Gastroesophageal sphincter (tissue), 4 donors: ENCODE measurements around the gene ZNF142. TPM values are rescaled to one million over a fixed set of nuclear protein-coding genes. Genes with fewer than 3 reads are reported as not detected.

Experiments used
- ATAC-seq: fragments of 150-250 bp; one replicate; pipeline ENCODE4 v1.9.1; 2016; ENCODE audit warnings: mild to moderate bottlenecking, moderate library complexity
- H3K27ac ChIP-seq, 4 donors: fragments of 200-600 bp; sonication (generic) in 3 of 4; 1 replicate in 3 of 4; 2 replicates in 1 of 4; pipeline ENCODE4 v1.5.1; 2016 to 2019
- H3K27me3 ChIP-seq: fragments of 200-600 bp; sonication (generic); one replicate; pipeline ENCODE4 v1.5.1; 2019
- H3K36me3 ChIP-seq, 2 donors: fragments of 200-600 bp; sonication (generic); one replicate each; pipeline ENCODE4 v1.5.1; 2019; ENCODE audit warnings: control low read depth in 1 of 2
- H3K4me1 ChIP-seq, 3 donors: fragments of 200-600 bp; sonication (generic); 1 replicate in 2 of 3; 2 replicates in 1 of 3; pipeline ENCODE4 v1.5.1; 2016 to 2019; ENCODE audit warnings: control low read depth in 2 of 3
- H3K4me3 ChIP-seq, 2 donors: fragments of 200-600 bp; sonication (generic); one replicate each; pipeline ENCODE4 v1.5.1; 2019; ENCODE audit warnings: mild to moderate bottlenecking in 1 of 2, moderate library complexity in 1 of 2
- H3K9me3 ChIP-seq, 3 donors: fragments of 200-600 bp; sonication (generic); one replicate each; pipeline ENCODE4 v1.5.1; 2017 to 2019; ENCODE audit warnings: control low read depth in 2 of 3
- EP300 ChIP-seq: sonication (generic); formaldehyde crosslinking; IDR thresholded peaks from one replicate; pipeline ENCODE4 v1.6.1; 2017; ENCODE audit warnings: antibody characterized with exemption, mild to moderate bottlenecking
- POLR2A ChIP-seq, 2 donors: fragments of 450-650 bp; IDR thresholded peaks; one replicate each; pipeline ENCODE4 v1.6.1; 2017; ENCODE audit warnings: antibody characterized with exemption in 2 of 2, mild to moderate bottlenecking in 2 of 2, moderate library complexity in 1 of 2
- POLR2AphosphoS5 ChIP-seq: sonication (generic); formaldehyde crosslinking; IDR thresholded peaks from one replicate; pipeline ENCODE4 v1.6.1; 2017; ENCODE audit warnings: antibody characterized with exemption
- WGBS, 2 donors: methylation state at CpG; one replicate each; pipeline ENCODE4 v1.1.5; 2018; ENCODE audit warnings: low coverage in 1 of 2; 5-methylcytosine and 5-hydroxymethylcytosine counted together
- total RNA-seq, 4 donors: library from RNA; depleted of rRNA; stranded (reverse); fragments of >200 nt; gene quantifications; one replicate each; pipeline ENCODE4 v1.1.0, GENCODE V29; 2016
- TF ChIP-seq, protein P1 (sequence below), 4 experiments: fragments of 200-600 bp in 2 of 4; fragments of 450-650 bp in 2 of 4; sonication (generic) in 1 of 4; IDR thresholded peaks; one replicate each; pipeline ENCODE4 v1.5.1; 2017 to 2019; ENCODE audit warnings: antibody characterized with exemption in 4 of 4, mild to moderate bottlenecking in 2 of 4, moderate library complexity in 2 of 4

ZNF142 gene
- total RNA-seq, 4 donors from 2014 or later, result 10.8 to 33.3 (median 24.6) TPM

DNA sequence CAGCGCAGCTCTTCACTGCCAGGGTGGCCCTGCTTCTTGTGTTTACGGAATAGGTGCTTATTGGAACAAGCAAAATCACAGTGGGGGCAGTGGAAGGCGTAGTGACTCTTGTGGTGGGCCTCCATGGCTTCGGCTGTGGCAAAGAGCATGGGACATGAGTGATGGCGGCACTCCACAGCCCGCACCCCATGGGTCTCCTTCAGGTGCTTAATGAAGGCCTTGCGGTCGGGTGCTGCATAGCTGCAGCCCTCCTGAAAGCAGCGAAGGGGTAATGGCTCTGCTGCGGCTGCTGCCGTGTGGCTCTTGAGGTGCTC, 10.7 kb downstream of the ZNF142 start:
- no peak for TF ChIP-seq POLR2AphosphoS5
- TF ChIP-seq, protein P1, sequence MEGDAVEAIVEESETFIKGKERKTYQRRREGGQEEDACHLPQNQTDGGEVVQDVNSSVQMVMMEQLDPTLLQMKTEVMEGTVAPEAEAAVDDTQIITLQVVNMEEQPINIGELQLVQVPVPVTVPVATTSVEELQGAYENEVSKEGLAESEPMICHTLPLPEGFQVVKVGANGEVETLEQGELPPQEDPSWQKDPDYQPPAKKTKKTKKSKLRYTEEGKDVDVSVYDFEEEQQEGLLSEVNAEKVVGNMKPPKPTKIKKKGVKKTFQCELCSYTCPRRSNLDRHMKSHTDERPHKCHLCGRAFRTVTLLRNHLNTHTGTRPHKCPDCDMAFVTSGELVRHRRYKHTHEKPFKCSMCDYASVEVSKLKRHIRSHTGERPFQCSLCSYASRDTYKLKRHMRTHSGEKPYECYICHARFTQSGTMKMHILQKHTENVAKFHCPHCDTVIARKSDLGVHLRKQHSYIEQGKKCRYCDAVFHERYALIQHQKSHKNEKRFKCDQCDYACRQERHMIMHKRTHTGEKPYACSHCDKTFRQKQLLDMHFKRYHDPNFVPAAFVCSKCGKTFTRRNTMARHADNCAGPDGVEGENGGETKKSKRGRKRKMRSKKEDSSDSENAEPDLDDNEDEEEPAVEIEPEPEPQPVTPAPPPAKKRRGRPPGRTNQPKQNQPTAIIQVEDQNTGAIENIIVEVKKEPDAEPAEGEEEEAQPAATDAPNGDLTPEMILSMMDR (IDR thresholded peaks at IDR 0.05), result peak in 1 of 4 experiments; percentile 1
- H3K27me3 ChIP-seq, result no peaks in the 10 kb centered on the region
- no peak for ATAC-seq
- H3K4me1 ChIP-seq, result peaks cover 0 to 4% (median 0%) of the 10 kb centered on the region in 3 donors
- 85 to 100% methylated on average over 1 to 3 of the region's 11 CpGs for WGBS, 2 donors
- peaks cover 0 to 100% of the 10 kb centered on the region in 2 donors for H3K36me3 ChIP-seq
- no peak overlapping the region for H3K4me3 ChIP-seq
- no peak overlapping the region for H3K27ac ChIP-seq
- no peaks in the 10 kb centered on the region for H3K9me3 ChIP-seq

DNA sequence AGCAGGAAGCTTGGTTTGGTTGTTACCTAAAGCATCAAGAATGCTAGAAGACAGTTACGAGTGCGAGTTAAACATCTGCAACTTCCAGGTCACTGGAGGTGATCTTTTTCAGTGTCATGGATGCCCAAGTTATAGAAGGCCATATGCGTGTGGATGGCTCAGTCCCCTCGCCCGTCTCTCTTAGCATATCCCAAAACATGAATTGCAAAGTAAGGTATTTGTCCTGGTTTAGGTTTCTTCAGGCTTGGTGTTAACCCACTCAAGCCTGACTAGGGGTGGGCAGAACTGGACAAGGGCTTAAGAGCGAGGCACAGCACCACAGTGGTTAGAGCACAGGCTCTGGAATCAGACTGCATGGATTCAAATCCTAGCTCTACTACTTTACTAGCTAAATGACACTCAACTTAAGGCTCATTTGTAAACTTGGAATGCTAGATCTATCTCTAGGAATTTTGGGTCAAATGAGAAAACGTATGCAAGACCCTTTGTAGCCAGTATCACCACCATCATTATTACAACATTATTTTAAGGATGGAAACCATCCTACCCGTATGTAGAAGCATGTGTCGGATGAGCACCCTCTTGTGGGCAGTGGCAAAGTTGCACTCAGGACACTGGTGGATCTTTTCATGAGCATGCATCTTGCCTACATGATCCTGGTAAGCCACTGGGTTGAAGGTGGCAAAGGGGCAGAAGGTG, 11.2 kb downstream of the ZNF142 start:
- Histone ChIP-seq H3K4me1 (peaks cover 0 to 4% (median 0%) of the 10 kb centered on the region in 3 donors), H3K27ac (peak overlapping the region in 1 of 4 donors; percentile 12), H3K36me3 (peaks cover 0 to 100% of the 10 kb centered on the region in 2 donors), H3K27me3 (no peaks in the 10 kb centered on the region), H3K4me3 (no peak overlapping the region), H3K9me3 (no peaks in the 10 kb centered on the region)
- no peak for TF ChIP-seq POLR2AphosphoS5
- TF ChIP-seq, protein P1 (IDR thresholded peaks at IDR 0.05), result peak in 3 of 4 experiments; percentile 75 to 83 (median 80)
- 57% methylated on average over 8 to 9 of the region's 9 CpGs for WGBS, 2 donors
- peak; percentile 55 for ATAC-seq

DNA sequence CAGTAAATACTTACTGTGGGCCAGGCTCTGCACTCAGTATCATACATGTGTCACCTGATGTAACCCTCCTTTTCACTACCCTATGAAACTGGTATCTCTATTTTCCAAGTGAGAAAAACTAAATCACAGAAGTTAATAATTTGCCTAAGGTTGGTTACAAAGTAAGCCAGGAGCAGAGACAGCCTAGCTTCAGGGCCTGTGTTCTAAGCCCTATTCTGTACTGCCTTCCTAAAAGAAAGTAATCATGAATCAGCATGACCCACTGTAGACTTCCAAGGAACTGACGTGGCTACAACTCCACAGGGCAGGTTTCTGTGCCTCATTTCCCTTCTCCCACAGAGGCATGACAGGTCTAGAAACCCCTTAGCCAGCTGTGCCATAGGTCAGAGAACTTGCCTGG, 14.3 kb downstream of the ZNF142 start:
- Histone ChIP-seq H3K4me1 (peaks cover 0 to 4% (median 0%) of the 10 kb centered on the region in 3 donors), H3K27ac (no peak overlapping the region), H3K9me3 (no peaks in the 10 kb centered on the region), H3K27me3 (no peaks in the 10 kb centered on the region), H3K4me3 (no peak overlapping the region), H3K36me3 (peaks cover 0 to 100% of the 10 kb centered on the region in 2 donors)
- no peak for TF ChIP-seq POLR2AphosphoS5
- TF ChIP-seq POLR2A (IDR thresholded peaks at IDR 0.05), result no peak
- TF ChIP-seq, protein P1 (IDR thresholded peaks at IDR 0.05), result no peak
- no peak for TF ChIP-seq EP300
- no CpG with 5 or more reads among the region's 1 CpG for WGBS, 2 donors
- ATAC-seq, result no peak

DNA sequence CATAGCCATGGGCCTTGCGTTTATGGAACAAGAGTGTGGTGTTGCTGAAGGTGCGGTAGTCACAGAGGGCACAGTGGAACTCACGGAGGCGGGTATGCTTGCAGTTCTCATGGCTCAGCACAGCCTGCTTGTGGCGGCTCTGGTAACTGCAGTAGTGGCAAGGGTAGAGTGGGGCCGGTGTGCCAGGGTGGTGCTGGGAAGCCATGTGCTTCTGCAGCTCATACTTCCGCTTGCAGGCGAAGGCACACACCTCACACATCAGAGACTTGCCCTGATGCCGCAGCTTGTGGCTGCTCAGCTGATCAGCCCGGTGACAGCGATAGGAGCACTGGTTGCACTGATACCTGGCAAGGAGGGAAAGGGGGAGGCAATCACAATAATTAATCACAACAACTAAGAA, 14.7 kb downstream of the ZNF142 start:
- TF ChIP-seq POLR2AphosphoS5 (no peak), POLR2A (IDR thresholded peaks at IDR 0.05) (no peak), EP300 (no peak)
- TF ChIP-seq, protein P1 (IDR thresholded peaks at IDR 0.05), result no peak
- Histone ChIP-seq H3K36me3 (peaks cover 0 to 100% of the 10 kb centered on the region in 2 donors), H3K27me3 (no peaks in the 10 kb centered on the region)

DNA sequence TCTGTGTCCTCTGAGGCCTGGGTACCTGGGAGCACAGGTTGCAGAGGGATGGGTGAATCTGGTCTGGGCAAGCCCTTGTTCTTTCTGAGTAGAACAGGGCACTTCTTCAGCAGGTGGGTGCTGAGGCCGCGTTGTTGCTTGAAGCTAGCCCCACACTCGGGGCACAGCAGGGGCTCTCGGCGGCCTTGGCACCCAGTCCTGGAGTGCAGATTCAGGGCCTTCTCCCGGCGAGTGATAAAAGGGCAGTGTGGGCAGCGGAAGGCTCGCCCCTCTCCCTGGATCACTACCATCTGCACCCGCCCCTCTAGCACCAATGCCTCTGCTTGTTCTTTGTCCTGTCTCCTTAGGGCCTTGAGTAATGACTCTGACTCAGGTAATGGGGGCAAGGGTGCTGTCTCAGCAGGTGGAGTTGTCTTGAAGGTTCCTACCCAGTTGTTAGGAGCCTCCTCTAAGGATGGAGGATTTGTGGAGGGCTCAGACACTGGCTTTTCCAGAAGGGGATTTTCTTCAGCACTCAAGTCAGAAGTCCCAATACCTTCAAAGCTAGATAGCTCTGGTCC, 15.6 kb downstream of the ZNF142 start:
- no peaks in the 10 kb centered on the region for H3K9me3 ChIP-seq
- no peak for ATAC-seq
- no peaks in the 10 kb centered on the region for H3K27me3 ChIP-seq
- no peak overlapping the region for H3K27ac ChIP-seq
- peaks cover 0 to 100% of the 10 kb centered on the region in 2 donors for H3K36me3 ChIP-seq
- H3K4me1 ChIP-seq, result peaks cover 0 to 4% (median 0%) of the 10 kb centered on the region in 3 donors
- no peak for TF ChIP-seq POLR2AphosphoS5
- TF ChIP-seq EP300, result no peak
- no peak for TF ChIP-seq POLR2A (IDR thresholded peaks at IDR 0.05)
- TF ChIP-seq, protein P1 (IDR thresholded peaks at IDR 0.05), result no peak
- no peak overlapping the region for H3K4me3 ChIP-seq
- 80% methylated on average over 1 of the region's 10 CpGs; no CpG with 5 or more reads in 1 of the 2 donors for WGBS, 2 donors

More for the DNA sequence above, 14.7 kb downstream of the ZNF142 start:
- H3K4me3 ChIP-seq, result no peak overlapping the region
- no peak for ATAC-seq
- WGBS, 2 donors, result 80% methylated on average over 7 of the region's 11 CpGs; no CpG with 5 or more reads in 1 of the 2 donors
- no peaks in the 10 kb centered on the region for H3K9me3 ChIP-seq
- H3K27ac ChIP-seq, result no peak overlapping the region
- peaks cover 0 to 4% (median 0%) of the 10 kb centered on the region in 3 donors for H3K4me1 ChIP-seq
